GM21825 (cell line): ENCODE results near the gene CHAMP1.
A peak's percentile ranks its signal among the peaks of the same experiment; 100 is the strongest.

Experiments used
- ATAC-seq: cut with Tn5 transposase; IDR thresholded peaks from one replicate; pipeline ENCODE4 v1.9.1; 2021; ENCODE audit warnings: mild to moderate bottlenecking, moderate library complexity; ENCODE audit not compliant: unreplicated experiment

Gene CHAMP1

GRCh38 chr13:114314074-114314912, at the start of gene CHAMP1:
TSS of gene CHAMP1 (plus strand) at chr13:114314503. CDS start at chr13:114323843, 9,340 bp downstream.
- ATAC-seq: peak; percentile 79

GRCh38 chr13:114264886-114265611, 49.3 kb upstream of the CHAMP1 start:
- ATAC-seq: no peak

DNA sequence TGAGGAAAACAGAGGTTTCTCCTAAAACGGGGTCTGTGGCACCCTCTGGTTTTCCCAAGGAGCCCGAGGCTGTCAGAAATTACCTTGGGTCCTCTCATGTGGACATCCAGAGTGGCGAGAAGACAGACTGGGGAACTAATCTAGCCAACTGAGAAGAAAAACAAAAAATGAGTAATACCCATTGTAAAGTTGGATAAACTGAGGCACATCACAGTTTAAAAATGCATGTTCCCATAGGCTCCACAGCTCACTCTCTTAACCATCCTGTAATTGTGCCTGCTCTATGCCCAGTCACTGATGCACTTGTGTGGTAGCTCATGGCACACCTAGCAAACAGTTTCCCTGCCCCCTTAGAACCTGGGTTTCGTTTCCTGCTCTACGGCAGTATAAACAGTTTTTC, 48.1 kb upstream of the CHAMP1 start:
- no peak for ATAC-seq

GRCh38 chr13:114268344-114269280, 45.7 kb upstream of the CHAMP1 start:
- no peak for ATAC-seq

GRCh38 chr13:114269281-114269770, 45.0 kb upstream of the CHAMP1 start:
- ATAC-seq: no peak

DNA sequence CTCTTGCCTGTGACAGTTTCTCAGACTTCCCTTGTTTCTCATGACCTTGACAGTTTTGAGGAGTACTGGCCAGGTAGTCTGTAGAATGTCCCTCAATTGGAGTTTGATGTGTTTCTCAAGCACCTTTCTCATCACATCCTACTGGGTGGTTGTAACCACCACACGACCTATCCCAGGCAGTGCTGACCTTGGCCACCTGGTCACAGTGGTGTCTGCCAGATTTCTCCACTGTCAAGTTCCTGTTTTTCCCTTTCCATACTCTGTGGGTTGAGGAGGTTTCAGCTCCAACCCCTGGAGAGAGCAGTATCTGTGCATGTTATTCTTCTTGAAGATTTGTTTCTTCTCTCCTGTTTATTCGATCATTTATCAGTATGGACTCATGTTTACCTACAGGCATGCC, 41.3 kb upstream of the CHAMP1 start:
- ATAC-seq: no peak

DNA sequence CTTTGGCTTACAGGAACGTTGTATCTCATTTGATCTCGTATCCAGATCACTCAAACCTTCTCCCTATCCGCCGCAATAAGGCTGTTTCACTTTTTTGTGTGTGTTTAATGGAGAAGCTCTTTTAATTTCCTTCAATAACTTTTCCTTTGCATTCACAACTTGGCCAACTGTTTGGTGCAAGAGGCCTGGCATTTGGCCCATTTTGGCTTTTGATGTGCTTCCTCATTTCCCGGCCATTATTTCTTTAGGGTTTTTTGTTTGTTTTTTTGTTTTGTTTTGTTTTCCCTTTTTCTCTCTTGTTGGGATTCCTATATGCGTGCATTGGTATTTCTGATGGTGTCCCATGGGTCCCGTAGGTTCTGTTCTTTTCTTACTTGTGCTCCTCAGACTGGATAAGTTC, 39.0 kb upstream of the CHAMP1 start:
- ATAC-seq: no peak

GRCh38 chr13:114279146-114279545, 35.2 kb upstream of the CHAMP1 start:
- no peak for ATAC-seq

- ATAC-seq: no peak
These were observed 34.4 kb upstream of the CHAMP1 start for GRCh38 chr13:114279758-114280355.

- peak; percentile 58 for ATAC-seq
These were observed 32.8 kb upstream of the CHAMP1 start, which contains the start of gene UPF3A for GRCh38 chr13:114281351-114282040. TSS of gene UPF3A (plus strand) at chr13:114281601. CDS start at chr13:114281640, 39 bp downstream.

- ATAC-seq: peak; percentile 48
These were observed 32.1 kb upstream of the CHAMP1 start for GRCh38 chr13:114282041-114282670.

DNA sequence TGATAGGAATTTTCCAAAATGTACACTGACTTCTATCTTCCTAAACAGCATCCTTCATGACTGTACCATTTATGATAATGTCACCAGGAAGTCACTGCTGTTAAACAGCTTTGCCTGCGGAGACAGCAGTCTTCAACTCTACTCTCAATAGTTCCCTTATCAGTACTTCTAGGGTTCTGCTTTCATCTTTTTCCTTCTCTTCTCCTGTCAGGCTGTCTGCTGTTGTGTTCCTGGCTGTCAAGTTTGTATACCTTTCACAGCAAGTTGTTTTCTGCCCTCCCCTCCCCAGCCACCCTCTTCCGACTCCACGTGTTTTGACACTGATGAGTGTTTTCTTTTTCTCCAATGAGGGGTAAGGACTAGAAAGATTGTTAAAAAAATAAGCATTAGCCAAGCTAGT, 30.7 kb upstream of the CHAMP1 start:
- ATAC-seq: no peak

GRCh38 chr13:114284680-114285079, 29.6 kb upstream of the CHAMP1 start:
- no peak for ATAC-seq

DNA sequence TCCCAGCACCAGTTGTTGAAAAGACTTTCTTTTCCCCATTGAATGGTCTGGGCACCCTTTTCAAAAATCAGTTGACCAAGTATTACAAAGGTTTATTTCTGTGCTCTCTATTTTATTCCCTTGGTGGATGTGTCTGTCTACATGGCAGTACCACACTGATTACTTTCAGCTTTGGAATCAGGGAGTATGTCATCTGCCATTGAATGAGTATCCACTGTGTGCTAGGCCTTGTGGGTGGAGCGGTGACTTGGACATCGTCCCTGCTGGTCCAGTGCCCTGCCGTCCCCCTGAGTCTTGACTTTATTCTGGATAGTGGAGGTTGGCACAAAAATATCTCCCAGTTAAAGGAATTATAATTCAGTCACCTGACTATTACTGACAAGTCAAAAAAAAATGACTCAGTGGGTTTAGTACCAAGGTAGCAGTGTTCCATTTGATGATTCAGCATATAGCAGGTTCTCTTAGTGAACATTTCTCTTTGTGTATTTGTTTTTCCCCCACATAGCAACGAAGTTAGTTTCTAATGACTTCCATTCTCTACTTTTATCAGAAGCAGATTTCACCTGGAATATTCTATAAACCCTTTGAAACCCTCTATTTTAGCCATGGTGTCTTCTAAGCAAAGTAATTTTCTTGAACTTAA, 29.0 kb upstream of the CHAMP1 start:
- ATAC-seq: no peak

GRCh38 chr13:114286808-114287207, 27.5 kb upstream of the CHAMP1 start:
- no peak for ATAC-seq

GRCh38 chr13:114288157-114288591, 26.1 kb upstream of the CHAMP1 start:
- no peak for ATAC-seq

- ATAC-seq: no peak
These were observed 17.9 kb upstream of the CHAMP1 start for GRCh38 chr13:114296448-114296847.

DNA sequence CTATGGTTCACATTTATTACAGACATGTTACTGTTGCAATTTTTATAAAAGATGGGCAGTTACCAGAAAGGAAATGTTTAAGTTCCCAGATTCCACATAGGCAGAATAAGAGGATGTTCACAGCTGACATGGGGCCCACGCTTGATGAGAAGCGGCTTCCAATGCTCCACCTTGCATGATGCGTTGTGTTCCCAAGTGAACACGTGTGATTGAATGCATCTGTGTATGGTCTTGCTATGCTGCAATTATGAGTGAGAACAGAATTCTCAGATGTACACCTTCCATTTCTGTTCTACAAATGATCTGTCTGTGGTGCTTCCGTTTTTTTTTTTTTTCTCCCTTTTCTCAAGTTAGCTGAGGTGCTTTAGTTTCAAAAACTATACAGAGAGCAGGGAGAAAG, 17.4 kb upstream of the CHAMP1 start:
- no peak for ATAC-seq

GRCh38 chr13:114298866-114299265, 15.4 kb upstream of the CHAMP1 start:
- no peak for ATAC-seq
